Thoracic aorta (tissue), 2 donors: Measurements from ENCODE around the gene STAB2. TPM values are rescaled to one million over a fixed set of nuclear protein-coding genes. Genes with fewer than 3 reads are reported as not detected.

Source experiments
- ATAC-seq: fragments of 150-250 bp; one replicate; pipeline ENCODE4 v1.8.0; 2017; ENCODE audit warnings: low read depth; ENCODE audit not compliant: insufficient number of reproducible peaks, low FRiP score
- DNase-seq: peaks from one replicate; pipeline ENCODE4 v3.0.0-alpha.2; 2020; ENCODE audit warnings: low spot score
- H3K27ac ChIP-seq, 2 donors: fragments of 200-600 bp; sonication (generic); 1 replicate in 1 of 2; 2 replicates in 1 of 2; pipeline ENCODE4 v1.5.1; 2016; ENCODE audit warnings: mild to moderate bottlenecking in 2 of 2, moderate library complexity in 2 of 2
- H3K27me3 ChIP-seq: fragments of 200-600 bp; sonication (generic); replicated peaks from 2 replicates; pipeline ENCODE4 v1.6.0; 2016; ENCODE audit warnings: mild to moderate bottlenecking; ENCODE audit not compliant: insufficient read depth
- H3K36me3 ChIP-seq: fragments of 200-600 bp; sonication (generic); one replicate; pipeline ENCODE4 v1.5.1; 2016
- H3K4me1 ChIP-seq, 2 donors: fragments of 200-600 bp; sonication (generic); 1 replicate in 1 of 2; 2 replicates in 1 of 2; pipeline versions ENCODE4 v1.5.1 to v1.6.0; 2016; ENCODE audit warnings: low read depth in 2 of 2, mild to moderate bottlenecking in 1 of 2; ENCODE audit not compliant: control insufficient read depth in 1 of 2
- H3K4me3 ChIP-seq: fragments of 200-600 bp; sonication (generic); 2 replicates; pipeline ENCODE4 v1.5.1; 2016; ENCODE audit warnings: mild to moderate bottlenecking
- H3K9me3 ChIP-seq: fragments of 200-600 bp; sonication (generic); 2 replicates; pipeline ENCODE4 v1.5.1; 2016
- CTCF ChIP-seq: fragments of 200-600 bp; sonication (generic); IDR thresholded peaks from one replicate; pipeline ENCODE4 v1.5.1; 2019; ENCODE audit warnings: antibody characterized with exemption
- total RNA-seq, 2 donors: library from RNA; depleted of rRNA; stranded (reverse); fragments of >200 nt; gene quantifications; one replicate each; pipeline versions ENCODE4 v1.1.0 to v1.2.3, GENCODE V29; 2016

STAB2 gene
- not detected for total RNA-seq

- no peaks in the 10 kb centered on the region for H3K4me1 ChIP-seq
- TF ChIP-seq CTCF = no peak
- H3K9me3 ChIP-seq = no peaks in the 10 kb centered on the region
- no peaks in the 10 kb centered on the region for H3K36me3 ChIP-seq
- H3K4me3 ChIP-seq = no peak within 1 kb of the TSS
- DNase-seq (no peak), ATAC-seq (no peak)
- H3K27ac ChIP-seq = no peak within 1 kb of the TSS
- H3K27me3 ChIP-seq = no peaks in the 10 kb centered on the region
These were observed at the start of gene STAB2 for GRCh38 chr12:103586791-103587370. Gene STAB2 (plus strand): TSS chr12:103587273. CDS start chr12:103587477, 204 bp downstream.

GRCh38 chr12:103538397-103538796 lies 48.7 kb upstream of the STAB2 start:
- Histone ChIP-seq H3K27ac (no peak overlapping the region), H3K36me3 (no peaks in the 10 kb centered on the region), H3K27me3 (no peaks in the 10 kb centered on the region), H3K9me3 (no peaks in the 10 kb centered on the region), H3K4me3 (no peak overlapping the region), H3K4me1 (no peaks in the 10 kb centered on the region)
- DNase-seq = no peak
- no peak for TF ChIP-seq CTCF
- no peak for ATAC-seq

- Histone ChIP-seq H3K9me3 (no peaks in the 10 kb centered on the region), H3K27ac (no peak overlapping the region), H3K27me3 (no peaks in the 10 kb centered on the region), H3K4me3 (no peak overlapping the region), H3K4me1 (no peaks in the 10 kb centered on the region), H3K36me3 (no peaks in the 10 kb centered on the region)
- ATAC-seq (no peak), DNase-seq (no peak)
- no peak for TF ChIP-seq CTCF
These were observed 46.8 kb upstream of the STAB2 start for GRCh38 chr12:103540319-103540718.

GRCh38 chr12:103542078-103542477 lies 45.0 kb upstream of the STAB2 start:
- ATAC-seq = no peak
- Histone ChIP-seq H3K9me3 (no peaks in the 10 kb centered on the region), H3K4me3 (no peak overlapping the region), H3K27ac (no peak overlapping the region), H3K27me3 (no peaks in the 10 kb centered on the region), H3K36me3 (no peaks in the 10 kb centered on the region), H3K4me1 (no peaks in the 10 kb centered on the region)
- no peak for DNase-seq
- no peak for TF ChIP-seq CTCF

GRCh38 chr12:103546959-103547358 lies 40.1 kb upstream of the STAB2 start:
- no peak for DNase-seq
- no peaks in the 10 kb centered on the region for H3K36me3 ChIP-seq

More at GRCh38 chr12:103546959-103547358, 40.1 kb upstream of the STAB2 start:
- Histone ChIP-seq H3K27ac (no peak overlapping the region), H3K9me3 (no peaks in the 10 kb centered on the region), H3K27me3 (no peaks in the 10 kb centered on the region), H3K4me1 (no peaks in the 10 kb centered on the region), H3K4me3 (no peak overlapping the region)
- TF ChIP-seq CTCF = no peak
- ATAC-seq = no peak
